ENCODE data around the gene DGKH. TPM values are rescaled to one million over a fixed set of nuclear protein-coding genes. Genes with fewer than 3 reads are reported as not detected.
"Not testable (repeated sequence)": the region's sequence is repeated elsewhere in the genome, so short reads cannot be mapped to it uniquely, and the experiment has no call there.

DGKH gene
- total RNA-seq, 1 experiment from 2014 or later = 19.1 TPM

DNA sequence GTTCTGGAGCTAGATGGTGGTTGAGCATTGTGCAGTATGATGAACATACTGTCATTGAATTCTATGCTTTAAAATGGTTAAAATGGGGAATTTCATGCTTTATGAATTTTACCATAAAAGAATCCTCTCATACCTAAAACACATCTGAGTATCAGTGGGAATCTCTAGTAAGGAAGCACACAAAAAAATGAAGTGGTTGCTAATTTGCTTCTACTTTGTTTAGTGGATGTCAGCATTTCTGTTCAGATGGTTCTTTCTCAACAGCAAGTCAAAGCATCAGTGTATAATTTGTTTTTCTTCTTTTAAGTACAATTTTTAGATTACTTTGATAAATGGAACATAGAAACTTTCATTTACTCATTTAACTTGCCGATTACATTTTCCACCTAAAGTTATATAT lies 171.4 kb downstream of the DGKH start:
- Mint-ChIP-seq H3K27me3 (ENCODE audit: unreplicated experiment) (no peaks in the 10 kb centered on the region), H3K4me1 (ENCODE audit: low read depth, unreplicated experiment) (no peaks in the 10 kb centered on the region), H3K27ac (ENCODE audit: unreplicated experiment) (no peak overlapping the region), H3K36me3 (ENCODE audit: insufficient read depth, unreplicated experiment) (no peaks in the 10 kb centered on the region), H3K9me3 (ENCODE audit: low read depth, unreplicated experiment) (no peaks in the 10 kb centered on the region), H3K4me3 (ENCODE audit: low read depth, unreplicated experiment) (no peak overlapping the region)
- BruUV-seq (replicated peaks) = no TSS peak
- intact Hi-C loops (cut with micrococcal nuclease; ENCODE audit: unreplicated experiment) = no loop called here
- DNase-seq = no peak
- TF ChIP-seq, protein P1, sequence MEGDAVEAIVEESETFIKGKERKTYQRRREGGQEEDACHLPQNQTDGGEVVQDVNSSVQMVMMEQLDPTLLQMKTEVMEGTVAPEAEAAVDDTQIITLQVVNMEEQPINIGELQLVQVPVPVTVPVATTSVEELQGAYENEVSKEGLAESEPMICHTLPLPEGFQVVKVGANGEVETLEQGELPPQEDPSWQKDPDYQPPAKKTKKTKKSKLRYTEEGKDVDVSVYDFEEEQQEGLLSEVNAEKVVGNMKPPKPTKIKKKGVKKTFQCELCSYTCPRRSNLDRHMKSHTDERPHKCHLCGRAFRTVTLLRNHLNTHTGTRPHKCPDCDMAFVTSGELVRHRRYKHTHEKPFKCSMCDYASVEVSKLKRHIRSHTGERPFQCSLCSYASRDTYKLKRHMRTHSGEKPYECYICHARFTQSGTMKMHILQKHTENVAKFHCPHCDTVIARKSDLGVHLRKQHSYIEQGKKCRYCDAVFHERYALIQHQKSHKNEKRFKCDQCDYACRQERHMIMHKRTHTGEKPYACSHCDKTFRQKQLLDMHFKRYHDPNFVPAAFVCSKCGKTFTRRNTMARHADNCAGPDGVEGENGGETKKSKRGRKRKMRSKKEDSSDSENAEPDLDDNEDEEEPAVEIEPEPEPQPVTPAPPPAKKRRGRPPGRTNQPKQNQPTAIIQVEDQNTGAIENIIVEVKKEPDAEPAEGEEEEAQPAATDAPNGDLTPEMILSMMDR (IDR thresholded peaks at IDR 0.05; ENCODE audit: unreplicated experiment) = no peak
- CTCF ChIA-PET = no interaction called here

DNA sequence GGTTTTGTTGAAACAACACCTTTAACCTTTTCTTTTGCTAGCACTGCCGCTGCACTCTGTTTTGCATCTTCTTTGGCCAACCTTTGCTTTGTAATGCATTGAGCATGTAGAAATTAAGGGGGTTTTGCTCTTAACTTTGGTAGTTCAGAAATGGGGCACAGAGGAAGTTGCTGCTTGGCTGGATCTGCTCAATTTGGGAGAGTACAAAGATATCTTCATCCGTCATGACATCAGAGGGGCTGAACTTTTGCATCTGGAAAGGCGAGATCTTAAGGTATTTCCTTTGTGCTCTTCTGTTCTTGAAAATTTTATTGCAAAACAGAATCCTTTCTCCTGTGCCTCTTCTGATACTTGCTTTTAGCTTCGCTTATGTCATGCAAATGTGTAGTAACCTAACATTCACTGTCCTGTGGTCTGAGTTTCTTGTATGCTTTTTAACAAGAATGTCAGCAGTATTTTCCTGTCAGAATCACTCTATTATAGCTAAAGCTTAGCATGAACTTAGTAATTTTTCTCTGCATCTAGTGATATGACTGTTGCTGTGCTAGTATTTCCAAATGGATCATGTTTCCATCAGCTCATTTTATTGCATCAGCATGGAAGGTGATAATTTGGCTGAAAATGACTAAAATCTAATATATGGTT lies 172.8 kb downstream of the DGKH start:
- H3K4me1 Mint-ChIP-seq (ENCODE audit: low read depth, unreplicated experiment) = no peaks in the 10 kb centered on the region

DNA sequence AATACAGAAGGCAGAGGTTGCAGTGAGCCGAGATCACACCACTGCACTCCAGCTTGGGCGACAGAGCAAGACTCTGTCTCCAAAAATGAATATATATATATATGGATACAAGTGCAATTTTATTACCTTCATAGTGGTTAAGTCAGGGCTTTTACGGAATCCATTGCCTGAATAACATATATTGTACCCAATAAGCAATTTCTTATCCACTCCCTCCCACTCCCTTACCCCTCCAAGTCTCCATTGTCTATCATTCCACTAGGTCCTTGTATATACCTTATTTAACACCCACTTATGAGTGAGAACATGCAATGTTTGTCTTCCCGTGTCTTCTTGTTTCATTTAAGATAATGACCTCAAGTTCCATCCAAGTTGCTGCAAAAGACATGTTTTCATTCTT lies 175.2 kb downstream of the DGKH start:
- no peak for DNase-seq
- BruUV-seq (replicated peaks) = no TSS peak
- Mint-ChIP-seq H3K9me3 (ENCODE audit: low read depth, unreplicated experiment) (no peaks in the 10 kb centered on the region), H3K27me3 (ENCODE audit: unreplicated experiment) (no peaks in the 10 kb centered on the region), H3K36me3 (ENCODE audit: insufficient read depth, unreplicated experiment) (peaks cover 5% of the 10 kb centered on the region), H3K4me1 (ENCODE audit: low read depth, unreplicated experiment) (no peaks in the 10 kb centered on the region), H3K4me3 (ENCODE audit: low read depth, unreplicated experiment) (no peak overlapping the region), H3K27ac (ENCODE audit: unreplicated experiment) (no peak overlapping the region)
- CTCF ChIA-PET = no interaction called here
- TF ChIP-seq, protein P1 (IDR thresholded peaks at IDR 0.05; ENCODE audit: unreplicated experiment) = no peak
- intact Hi-C loops (cut with micrococcal nuclease; ENCODE audit: unreplicated experiment) = no loop called here

More for the DNA sequence above, 172.8 kb downstream of the DGKH start:
- TF ChIP-seq, protein P1 (IDR thresholded peaks at IDR 0.05; ENCODE audit: unreplicated experiment) = no peak
- intact Hi-C loops (cut with micrococcal nuclease; ENCODE audit: unreplicated experiment) = no loop called here
- Mint-ChIP-seq H3K36me3 (ENCODE audit: insufficient read depth, unreplicated experiment) (no peaks in the 10 kb centered on the region), H3K27me3 (ENCODE audit: unreplicated experiment) (no peaks in the 10 kb centered on the region), H3K27ac (ENCODE audit: unreplicated experiment) (no peak overlapping the region), H3K4me3 (ENCODE audit: low read depth, unreplicated experiment) (no peak overlapping the region), H3K9me3 (ENCODE audit: low read depth, unreplicated experiment) (no peaks in the 10 kb centered on the region)
- CTCF ChIA-PET = no interaction called here
- DNase-seq = no peak
- BruUV-seq (replicated peaks) = no TSS peak

DNA sequence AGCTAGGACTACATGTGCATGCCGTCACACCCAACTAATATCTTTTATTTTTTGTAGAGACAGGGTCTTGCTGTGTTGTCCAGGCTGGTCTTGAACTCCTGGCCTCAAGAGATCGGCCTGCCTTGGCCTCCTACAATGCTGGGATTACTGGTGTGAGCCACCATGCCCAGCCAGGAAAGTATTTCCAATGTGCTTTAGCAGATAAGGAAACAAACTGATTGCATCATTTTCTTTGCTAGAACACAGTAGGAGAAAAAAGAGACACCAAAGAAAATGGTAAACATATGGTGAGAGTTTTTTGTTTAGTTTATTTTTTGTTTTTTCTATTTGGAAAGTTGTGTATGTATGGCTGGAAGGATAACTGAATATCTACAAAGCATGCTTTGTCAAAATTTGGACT lies 176.6 kb downstream of the DGKH start:
- no peaks in the 10 kb centered on the region for H3K27me3 Mint-ChIP-seq (ENCODE audit: unreplicated experiment)

DNA sequence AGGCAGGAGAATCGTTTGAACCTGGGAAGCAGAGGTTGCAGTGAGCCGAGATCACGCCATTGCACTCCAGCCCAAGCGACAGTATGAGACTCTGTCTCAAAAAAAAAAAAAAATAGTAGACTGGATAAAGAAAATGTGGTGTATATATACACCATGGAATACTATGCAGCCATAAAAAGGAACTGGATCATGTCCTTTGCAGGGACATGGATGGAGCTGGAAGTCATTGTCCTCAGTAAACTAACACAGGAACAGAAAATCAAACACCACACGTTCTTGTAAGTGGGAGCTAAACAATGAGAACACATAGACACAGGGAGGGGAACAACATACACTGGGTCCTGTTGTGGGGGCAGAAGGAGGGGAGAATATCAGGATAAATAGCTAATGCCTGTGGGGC lies 178.3 kb downstream of the DGKH start:
- H3K4me1 Mint-ChIP-seq (ENCODE audit: low read depth, unreplicated experiment); H3K36me3 Mint-ChIP-seq (ENCODE audit: insufficient read depth, unreplicated experiment); DNase-seq; H3K27ac Mint-ChIP-seq (ENCODE audit: unreplicated experiment); H3K4me3 Mint-ChIP-seq (ENCODE audit: low read depth, unreplicated experiment); BruUV-seq (replicated peaks); H3K9me3 Mint-ChIP-seq (ENCODE audit: low read depth, unreplicated experiment); H3K27me3 Mint-ChIP-seq (ENCODE audit: unreplicated experiment); intact Hi-C loops (cut with micrococcal nuclease; ENCODE audit: unreplicated experiment); CTCF ChIA-PET: not testable (repeated sequence)

More for the DNA sequence above, 176.6 kb downstream of the DGKH start:
- no TSS peak for BruUV-seq (replicated peaks)
- intact Hi-C loops (cut with micrococcal nuclease; ENCODE audit: unreplicated experiment) = no loop called here
- peaks cover 5% of the 10 kb centered on the region for H3K36me3 Mint-ChIP-seq (ENCODE audit: insufficient read depth, unreplicated experiment)
- H3K4me1 Mint-ChIP-seq (ENCODE audit: low read depth, unreplicated experiment) = no peaks in the 10 kb centered on the region
- DNase-seq = no peak
- CTCF ChIA-PET = no interaction called here
- no peak overlapping the region for H3K4me3 Mint-ChIP-seq (ENCODE audit: low read depth, unreplicated experiment)
- H3K9me3 Mint-ChIP-seq (ENCODE audit: low read depth, unreplicated experiment) = no peaks in the 10 kb centered on the region
- H3K27ac Mint-ChIP-seq (ENCODE audit: unreplicated experiment) = no peak overlapping the region
- TF ChIP-seq, protein P1 (IDR thresholded peaks at IDR 0.05; ENCODE audit: unreplicated experiment) = no peak

Data from Calu3 (cell line).